Endothelial cell of umbilical vein (primary cell): ENCODE data around the gene ELANE.

ENCODE experiments used
- POLR2A ChIP-seq: IDR thresholded peaks from 2 replicates; pipeline ENCODE4 v1.6.1; 2012; ENCODE audit warnings: low read depth, mild to moderate bottlenecking, control low read depth, low read length
- TF ChIP-seq, protein P1 (sequence below), 2 donors: IDR thresholded peaks; 1 replicate in 1 of 2; 2 replicates in 1 of 2; pipeline ENCODE4 v1.5.1; 2011; ENCODE audit warnings: low read length in 2 of 2, mild to moderate bottlenecking in 2 of 2, moderate library complexity in 2 of 2, control low read depth in 1 of 2, inconsistent platforms in 1 of 2, low read depth in 1 of 2; ENCODE audit not compliant: insufficient read depth in 1 of 2; ENCODE audit errors: extremely low read depth in 1 of 2

DNA sequence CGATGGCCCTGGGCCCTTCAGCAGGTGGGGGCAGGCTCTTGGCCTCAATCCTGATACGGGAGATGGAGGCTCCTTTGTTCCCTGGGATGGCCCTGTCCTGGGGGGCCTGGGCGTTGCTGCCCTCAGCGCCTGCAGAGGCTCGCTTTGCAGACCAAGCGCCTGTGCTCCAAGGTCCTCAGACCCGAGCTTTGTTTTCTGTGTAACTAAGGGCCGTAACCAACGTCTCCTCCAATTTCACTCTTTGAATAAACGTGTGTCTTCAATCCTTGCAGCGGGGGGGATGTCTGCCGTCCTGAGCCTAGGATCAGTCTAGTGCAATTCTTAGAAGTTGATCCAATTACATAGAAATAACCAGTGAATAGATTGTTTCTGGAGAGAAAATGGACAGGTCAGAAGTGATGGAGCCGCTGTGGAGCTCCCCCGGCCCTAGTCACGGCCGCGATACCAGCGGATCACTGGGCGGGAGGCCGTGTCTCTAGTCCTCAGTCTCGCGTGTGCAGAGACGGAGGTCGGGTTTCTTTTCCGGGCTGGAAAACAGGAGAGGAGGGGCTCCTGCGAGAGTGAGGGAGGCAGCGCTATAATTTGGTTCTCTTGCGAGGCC is 49.5 kb upstream of the ELANE start:
- TF ChIP-seq, protein P1, sequence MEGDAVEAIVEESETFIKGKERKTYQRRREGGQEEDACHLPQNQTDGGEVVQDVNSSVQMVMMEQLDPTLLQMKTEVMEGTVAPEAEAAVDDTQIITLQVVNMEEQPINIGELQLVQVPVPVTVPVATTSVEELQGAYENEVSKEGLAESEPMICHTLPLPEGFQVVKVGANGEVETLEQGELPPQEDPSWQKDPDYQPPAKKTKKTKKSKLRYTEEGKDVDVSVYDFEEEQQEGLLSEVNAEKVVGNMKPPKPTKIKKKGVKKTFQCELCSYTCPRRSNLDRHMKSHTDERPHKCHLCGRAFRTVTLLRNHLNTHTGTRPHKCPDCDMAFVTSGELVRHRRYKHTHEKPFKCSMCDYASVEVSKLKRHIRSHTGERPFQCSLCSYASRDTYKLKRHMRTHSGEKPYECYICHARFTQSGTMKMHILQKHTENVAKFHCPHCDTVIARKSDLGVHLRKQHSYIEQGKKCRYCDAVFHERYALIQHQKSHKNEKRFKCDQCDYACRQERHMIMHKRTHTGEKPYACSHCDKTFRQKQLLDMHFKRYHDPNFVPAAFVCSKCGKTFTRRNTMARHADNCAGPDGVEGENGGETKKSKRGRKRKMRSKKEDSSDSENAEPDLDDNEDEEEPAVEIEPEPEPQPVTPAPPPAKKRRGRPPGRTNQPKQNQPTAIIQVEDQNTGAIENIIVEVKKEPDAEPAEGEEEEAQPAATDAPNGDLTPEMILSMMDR (IDR thresholded peaks at IDR 0.05; ENCODE audit: extremely low read depth in 1 of 2, insufficient read depth in 1 of 2, low read depth in 1 of 2, low read length in 2 of 2) = no peak
- no peak for TF ChIP-seq POLR2A
